HG03460 (cell line): ENCODE results near the gene CITED2.

Experiments used
- ATAC-seq: cut with Tn5 transposase; IDR thresholded peaks from one replicate; pipeline ENCODE4 v1.9.1; 2021; ENCODE audit not compliant: unreplicated experiment

The CITED2 gene

GRCh38 chr6:139386404-139386803 lies 12.0 kb upstream of the CITED2 start:
- ATAC-seq: no peak

- ATAC-seq: no peak
Measured at GRCh38 chr6:139381216-139381865, 6.9 kb upstream of the CITED2 start.

GRCh38 chr6:139380611-139381010 lies 6.2 kb upstream of the CITED2 start:
- no peak for ATAC-seq

- ATAC-seq: no peak
Measured at GRCh38 chr6:139380168-139380567, 5.7 kb upstream of the CITED2 start.

- no peak for ATAC-seq
Measured at GRCh38 chr6:139378882-139379341, 4.5 kb upstream of the CITED2 start.

- no peak for ATAC-seq
Measured at GRCh38 chr6:139378226-139378625, 3.8 kb upstream of the CITED2 start.

GRCh38 chr6:139376604-139377218 lies 2.3 kb upstream of the CITED2 start:
- no peak for ATAC-seq

- ATAC-seq: no peak
Measured at GRCh38 chr6:139376017-139376330, 1.5 kb upstream of the CITED2 start.

GRCh38 chr6:139375226-139376016 lies 973 bp upstream of the CITED2 start:
- peak; percentile 53 for ATAC-seq

GRCh38 chr6:139373928-139374356 lies 506 bp downstream of the CITED2 start:
- ATAC-seq: peak; percentile 17

- ATAC-seq: peak; percentile 33
Measured at GRCh38 chr6:139373154-139373927, 1.1 kb downstream of the CITED2 start.

GRCh38 chr6:139372326-139373153 lies 1.9 kb downstream of the CITED2 start:
- no peak for ATAC-seq

GRCh38 chr6:139371421-139372203 lies 2.8 kb downstream of the CITED2 start:
- ATAC-seq: no peak

GRCh38 chr6:139370999-139371345 lies 3.5 kb downstream of the CITED2 start:
- no peak for ATAC-seq

- no peak for ATAC-seq
Measured at GRCh38 chr6:139370283-139370998, 4.0 kb downstream of the CITED2 start.

GRCh38 chr6:139369568-139370282 lies 4.7 kb downstream of the CITED2 start:
- no peak for ATAC-seq

- no peak for ATAC-seq
Measured at GRCh38 chr6:139369068-139369467, 5.4 kb downstream of the CITED2 start.

GRCh38 chr6:139368661-139369060 lies 5.8 kb downstream of the CITED2 start:
- ATAC-seq: no peak
